GM21529 (cell line): ENCODE measurements around the gene IL20RA.
A peak's percentile ranks its signal among the peaks of the same experiment; 100 is the strongest.
"Not testable (repeated sequence)": the region's sequence is repeated elsewhere in the genome, so short reads cannot be mapped to it uniquely, and the experiment has no call there.

ENCODE experiments used
- ATAC-seq: cut with Tn5 transposase; IDR thresholded peaks from one replicate; pipeline ENCODE4 v1.9.1; 2021; ENCODE audit not compliant: unreplicated experiment

IL20RA gene, protein sequence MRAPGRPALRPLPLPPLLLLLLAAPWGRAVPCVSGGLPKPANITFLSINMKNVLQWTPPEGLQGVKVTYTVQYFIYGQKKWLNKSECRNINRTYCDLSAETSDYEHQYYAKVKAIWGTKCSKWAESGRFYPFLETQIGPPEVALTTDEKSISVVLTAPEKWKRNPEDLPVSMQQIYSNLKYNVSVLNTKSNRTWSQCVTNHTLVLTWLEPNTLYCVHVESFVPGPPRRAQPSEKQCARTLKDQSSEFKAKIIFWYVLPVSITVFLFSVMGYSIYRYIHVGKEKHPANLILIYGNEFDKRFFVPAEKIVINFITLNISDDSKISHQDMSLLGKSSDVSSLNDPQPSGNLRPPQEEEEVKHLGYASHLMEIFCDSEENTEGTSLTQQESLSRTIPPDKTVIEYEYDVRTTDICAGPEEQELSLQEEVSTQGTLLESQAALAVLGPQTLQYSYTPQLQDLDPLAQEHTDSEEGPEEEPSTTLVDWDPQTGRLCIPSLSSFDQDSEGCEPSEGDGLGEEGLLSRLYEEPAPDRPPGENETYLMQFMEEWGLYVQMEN

DNA sequence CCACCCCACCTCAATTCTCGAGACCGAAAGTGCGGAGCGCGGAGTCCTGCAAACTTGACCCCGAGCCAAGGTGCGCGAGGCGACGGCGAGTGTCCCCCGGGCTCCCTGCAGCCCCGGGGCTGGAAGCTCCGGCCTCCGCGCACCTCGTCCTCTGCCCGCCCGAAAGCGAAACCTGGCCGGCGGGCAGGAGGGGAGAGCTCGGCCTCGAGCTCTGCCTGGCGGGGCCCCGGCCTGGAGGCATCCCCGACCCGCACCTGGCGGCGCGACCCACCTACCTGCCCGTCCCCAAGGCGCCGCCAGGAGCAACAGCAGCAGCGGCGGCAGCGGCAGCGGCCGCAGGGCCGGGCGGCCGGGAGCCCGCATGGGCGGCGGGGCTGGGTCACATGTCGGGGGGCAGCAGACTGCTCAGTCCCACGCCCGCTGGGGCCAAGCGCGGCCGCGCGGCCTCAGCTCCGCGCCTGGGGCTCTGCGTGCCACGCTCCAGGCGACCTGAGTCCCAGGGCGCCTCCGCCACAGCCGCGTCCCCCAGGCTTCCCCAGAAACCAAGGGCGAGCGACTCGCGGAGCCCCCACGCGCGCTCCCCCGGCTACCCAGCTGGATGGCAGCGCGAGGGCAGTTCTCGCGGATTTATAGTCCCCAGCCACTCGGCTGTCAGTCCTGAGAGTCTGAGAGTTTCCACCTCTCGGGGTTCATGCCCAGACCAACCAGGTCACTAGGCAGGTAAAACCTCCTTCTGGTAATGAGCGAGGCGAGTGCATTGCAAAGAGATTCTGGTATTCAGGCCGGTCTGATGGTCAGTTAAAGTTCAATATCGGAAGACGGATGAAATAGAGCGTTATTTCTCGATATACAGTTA is at the start of gene IL20RA:
IL20RA (minus strand) TSS at position 600 of the 856 bp plus-strand sequence; CDS start at position 363, 237 bp downstream.
- peak; percentile 68 for ATAC-seq

GRCh38 chr6:137093183-137094069 is 48.7 kb upstream of the IL20RA start:
- no peak for ATAC-seq

DNA sequence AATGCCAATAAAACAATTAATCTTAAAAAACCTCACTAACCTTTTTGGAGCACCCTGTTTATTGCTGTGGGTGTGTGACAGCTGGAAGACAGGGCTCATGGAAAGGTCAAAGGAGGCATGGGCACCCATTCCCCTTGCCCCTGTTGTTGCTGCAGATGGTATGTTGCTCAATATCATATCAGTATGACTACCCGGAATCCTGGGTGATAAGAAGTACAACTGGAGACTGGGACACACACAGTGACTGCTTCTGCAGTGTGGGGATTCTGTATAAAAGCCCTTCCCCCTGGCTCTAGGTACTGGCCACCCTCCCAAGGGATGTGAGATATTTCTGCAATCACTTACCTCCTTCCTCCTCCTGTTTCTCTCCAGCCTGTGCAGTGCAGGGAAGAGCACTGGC is 47.3 kb upstream of the IL20RA start:
- no peak for ATAC-seq

DNA sequence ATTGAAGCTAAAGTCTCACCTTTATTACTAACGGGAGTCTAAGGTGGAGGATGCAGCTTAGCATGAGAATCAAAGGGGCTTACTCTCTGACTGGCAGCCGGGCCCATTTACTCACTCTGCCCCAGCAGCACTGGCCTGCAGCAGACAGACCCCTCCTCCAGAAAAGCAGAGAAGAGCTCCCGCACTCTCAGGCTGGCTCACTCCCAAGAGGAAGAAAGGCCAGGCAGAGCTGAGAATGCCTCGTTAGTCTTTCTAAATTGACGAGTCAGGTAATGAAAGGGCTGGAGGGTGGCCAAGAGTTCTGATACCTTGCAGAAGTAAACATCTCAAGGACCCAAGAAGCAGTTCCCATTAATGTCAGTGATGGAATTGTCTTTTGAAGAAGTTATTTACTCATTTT is 44.5 kb upstream of the IL20RA start:
- no peak for ATAC-seq

DNA sequence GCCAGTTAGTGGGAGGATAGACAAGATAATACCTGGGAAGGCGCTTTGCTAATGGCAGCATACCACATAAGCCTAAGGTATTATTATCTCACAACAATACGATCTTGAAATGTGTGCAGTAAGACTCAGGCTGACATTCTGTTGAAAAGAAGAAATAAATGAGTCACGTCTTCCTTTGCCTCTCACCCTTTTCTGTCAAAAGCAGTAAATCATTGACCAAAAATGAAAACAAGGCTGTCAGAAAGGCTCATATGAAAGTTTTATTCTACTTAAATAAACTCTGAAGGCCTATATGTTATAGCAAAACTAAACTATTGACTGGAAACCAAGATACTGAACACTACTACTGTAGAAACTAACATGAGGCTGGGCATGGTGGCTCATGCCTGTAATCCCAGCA is 43.1 kb upstream of the IL20RA start:
- no peak for ATAC-seq

- no peak for ATAC-seq
Measured at GRCh38 chr6:137086031-137086430, 41.3 kb upstream of the IL20RA start.

DNA sequence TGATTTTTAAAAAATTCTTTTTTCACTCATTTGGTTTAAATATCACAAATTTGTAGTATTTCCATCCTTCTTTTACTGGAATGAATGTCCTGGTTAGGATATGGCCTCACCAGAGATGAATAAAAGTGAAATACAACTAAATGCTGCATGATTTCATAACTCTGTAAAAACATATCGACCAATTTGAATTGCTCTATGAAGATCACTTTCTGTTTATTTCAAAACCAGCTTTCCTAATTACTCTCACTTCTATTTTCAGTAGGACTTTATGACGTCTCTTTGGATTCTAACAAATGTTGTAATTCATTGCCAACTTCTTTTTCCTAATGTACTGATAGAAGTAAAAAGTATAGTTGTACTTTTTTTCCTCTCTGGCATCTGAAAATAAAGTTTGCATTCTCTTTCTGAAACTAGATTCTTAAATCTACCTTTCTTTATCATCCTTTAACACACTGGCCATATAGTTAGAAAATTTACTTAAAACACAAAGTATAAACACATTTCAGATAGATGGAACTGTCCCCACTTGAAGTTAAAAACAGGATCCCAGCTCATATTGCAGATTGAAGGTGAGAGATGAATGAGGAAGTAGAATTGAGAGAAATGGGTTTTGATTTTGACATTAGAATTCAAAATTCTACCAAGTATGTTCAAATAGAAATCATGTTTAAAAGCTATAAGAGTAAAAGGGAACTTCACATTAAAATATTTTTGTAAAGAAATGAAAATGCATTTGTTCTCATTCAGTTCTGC is 40.3 kb upstream of the IL20RA start:
- ATAC-seq, result no peak

DNA sequence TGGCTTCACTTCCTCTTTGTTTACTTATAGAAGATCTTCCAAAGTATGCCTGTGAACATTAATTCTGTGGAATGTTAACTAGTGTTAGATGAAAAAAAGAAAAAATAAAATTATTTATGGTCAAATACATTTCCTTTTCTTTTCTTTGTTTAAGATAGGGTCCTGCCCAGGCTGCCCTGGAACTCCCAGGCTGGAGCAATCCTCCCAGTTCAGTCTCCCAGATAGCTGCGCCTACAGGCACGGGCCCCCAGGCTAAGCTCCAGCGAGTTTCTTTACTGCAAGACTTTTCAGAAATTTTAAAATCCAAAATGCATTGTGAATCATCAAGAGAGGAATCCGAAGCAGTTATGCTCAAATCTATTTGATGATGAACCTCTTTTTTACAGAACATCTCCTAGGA is 39.3 kb upstream of the IL20RA start:
- ATAC-seq, result no peak

DNA sequence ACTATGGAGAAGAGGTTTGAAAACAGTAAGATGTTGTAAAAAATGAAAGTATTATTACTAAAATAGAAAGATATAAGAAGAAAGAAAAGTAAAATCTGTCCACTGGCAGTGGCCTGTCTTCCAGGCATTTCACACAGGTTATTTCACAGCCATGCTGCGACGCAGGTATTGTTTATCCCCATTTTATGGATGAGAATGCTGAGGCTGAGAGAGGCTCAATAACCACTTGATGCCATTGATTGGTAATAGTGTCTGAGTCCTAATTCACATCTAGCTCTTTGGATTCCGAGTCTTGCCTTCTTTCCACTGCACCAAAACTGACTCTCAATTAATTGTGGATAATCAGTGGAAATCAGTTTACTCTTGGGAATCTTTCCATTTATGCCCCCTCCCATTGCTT is 37.2 kb upstream of the IL20RA start:
- ATAC-seq, result no peak

- no peak for ATAC-seq
Measured at GRCh38 chr6:137080711-137081110, 35.9 kb upstream of the IL20RA start.

- ATAC-seq, result peak; percentile 100
Measured at GRCh38 chr6:137076277-137077068, 31.7 kb upstream of the IL20RA start.

- ATAC-seq, result not testable (repeated sequence)
Measured at GRCh38 chr6:137075790-137076189, 31.0 kb upstream of the IL20RA start.

DNA sequence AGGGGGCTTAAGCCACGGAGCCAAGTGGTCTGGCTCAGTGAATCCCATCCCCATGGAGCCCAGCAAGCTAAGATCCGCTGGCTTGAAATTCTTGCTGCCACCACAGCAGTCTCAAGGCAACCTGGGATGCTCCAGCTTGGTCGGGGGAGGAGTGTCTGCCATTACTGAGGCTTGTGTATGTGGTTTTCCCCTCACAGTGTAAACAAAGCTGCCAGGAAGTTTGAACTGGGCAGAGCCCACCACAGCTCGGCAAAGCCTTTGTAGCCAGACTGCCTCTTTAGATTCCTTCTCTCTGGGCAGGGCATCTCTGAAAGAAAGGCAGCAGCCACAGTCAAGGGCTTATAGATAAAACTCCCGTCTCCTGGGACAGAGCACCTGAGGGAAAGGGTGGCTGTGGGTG is 25.5 kb upstream of the IL20RA start:
- ATAC-seq, result no peak

DNA sequence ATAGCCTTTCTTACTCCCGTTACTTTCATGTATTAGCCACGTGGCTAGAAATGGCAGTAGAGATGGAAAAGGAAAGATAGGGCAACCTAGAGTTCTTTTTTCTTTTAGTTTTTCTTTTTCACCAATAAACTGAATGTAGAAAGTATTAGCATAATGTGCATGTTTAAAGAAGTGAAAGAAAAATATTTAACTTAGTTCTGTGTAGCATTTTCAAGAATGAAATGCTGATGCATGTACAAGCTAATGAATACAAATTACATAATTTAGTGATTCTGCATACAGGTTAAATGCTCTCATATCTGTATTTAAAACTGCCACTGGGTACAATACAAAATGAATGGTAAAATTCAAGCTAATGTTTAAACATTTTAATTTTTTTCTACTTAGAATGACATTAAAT is 22.6 kb upstream of the IL20RA start:
- ATAC-seq, result no peak

- no peak for ATAC-seq
Measured at GRCh38 chr6:137058037-137058436, 13.3 kb upstream of the IL20RA start.

DNA sequence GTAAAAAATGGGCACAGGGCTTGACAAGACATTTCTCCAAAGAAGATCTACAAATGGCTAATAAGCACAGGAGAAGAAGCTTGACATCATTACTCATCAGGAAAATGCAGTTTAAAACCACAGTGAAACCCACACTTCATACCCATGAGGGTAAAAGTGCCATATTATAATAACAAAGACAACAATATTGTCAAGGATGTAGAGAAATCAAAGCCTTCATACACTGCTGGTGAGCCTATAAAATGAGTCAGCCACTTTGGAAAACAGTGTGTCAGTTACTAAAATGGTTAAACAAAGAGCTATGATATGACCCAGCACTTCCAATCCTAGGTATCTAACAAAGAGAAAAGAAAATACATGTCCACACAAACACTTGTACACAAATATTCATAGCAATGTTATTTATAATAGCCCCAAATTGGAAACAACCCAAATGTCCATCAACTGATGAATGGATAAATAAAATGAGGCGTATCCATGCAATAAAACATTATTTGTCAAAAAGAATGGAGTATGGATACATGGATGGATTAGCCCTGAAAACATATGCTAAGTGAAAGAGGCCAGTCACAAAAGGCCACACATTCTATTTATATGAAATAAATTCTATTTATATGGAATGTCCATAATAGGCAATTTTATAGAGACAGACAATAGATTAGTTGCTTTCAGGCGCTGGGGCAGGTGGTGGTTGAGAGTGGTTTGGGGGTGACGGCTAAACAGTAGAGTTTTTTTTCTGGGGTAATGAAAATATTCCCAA is 11.5 kb upstream of the IL20RA start:
- ATAC-seq, result no peak

DNA sequence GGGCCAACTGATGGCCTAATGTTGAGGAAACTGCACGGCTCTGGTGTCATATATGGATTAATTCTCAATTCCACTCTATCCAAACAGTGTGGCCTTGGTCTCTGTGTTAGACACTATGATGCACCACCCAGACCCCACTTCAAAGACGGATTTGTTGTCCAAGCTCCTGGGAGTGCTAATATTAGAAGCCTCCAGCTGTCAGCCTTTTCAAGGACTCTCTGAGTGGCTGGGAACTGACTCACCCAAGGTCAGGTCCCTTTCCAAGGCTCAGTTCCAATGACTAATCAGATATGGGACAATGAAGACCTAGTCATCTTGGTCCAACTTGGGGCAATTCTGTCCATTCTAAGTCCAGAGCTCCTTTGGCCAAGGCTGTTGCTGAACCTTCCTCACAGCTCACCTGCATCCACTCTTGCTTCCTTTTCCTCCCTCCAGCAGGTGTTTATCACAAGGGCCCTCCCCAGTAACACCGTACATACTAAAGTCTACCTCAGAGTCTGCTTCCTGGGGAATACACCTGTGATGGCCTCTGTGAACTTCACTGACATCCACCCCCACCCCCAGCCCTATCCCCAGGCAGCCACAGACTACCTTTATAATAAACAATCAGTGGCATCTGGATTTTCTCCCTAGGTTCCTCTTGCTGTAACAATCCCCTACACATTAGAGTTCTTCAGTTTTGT is 7.2 kb upstream of the IL20RA start:
- ATAC-seq, result no peak

GRCh38 chr6:137049095-137049494 is 4.3 kb upstream of the IL20RA start:
- no peak for ATAC-seq
